H9 (cell line): Measurements from ENCODE around the gene MAP1LC3C. TPM values are rescaled to one million over a fixed set of nuclear protein-coding genes. Genes with fewer than 3 reads are reported as not detected.

Experiments
- DNase-seq: peaks from one replicate; pipeline ENCODE4 v3.0.0-alpha.2; 2017
- H2AFZ ChIP-seq: one replicate; pipeline ENCODE4 v1.6.1; 2013; ENCODE audit warnings: mild to moderate bottlenecking, low read length, control low read depth, moderate library complexity
- H2AK5ac ChIP-seq: 2 replicates; pipeline ENCODE4 v1.6.1; 2013; ENCODE audit warnings: low read length, control low read depth, mixed read lengths; ENCODE audit not compliant: insufficient read length
- H2BK120ac ChIP-seq: one replicate; pipeline ENCODE4 v1.6.1; 2013; ENCODE audit warnings: low read depth, mild to moderate bottlenecking, low read length, control low read depth, inconsistent platforms; ENCODE audit not compliant: poor library complexity, severe bottlenecking
- H2BK12ac ChIP-seq: 2 replicates; pipeline ENCODE4 v1.6.1; 2013; ENCODE audit warnings: low read length, control low read depth, mixed read lengths, low read depth; ENCODE audit not compliant: insufficient read length
- H2BK15ac ChIP-seq: 2 replicates; pipeline ENCODE4 v1.6.1; 2013; ENCODE audit warnings: low read depth, low read length, control low read depth
- H2BK20ac ChIP-seq: one replicate; pipeline ENCODE4 v1.6.1; 2013; ENCODE audit warnings: low read depth, mild to moderate bottlenecking, low read length, control low read depth, inconsistent platforms; ENCODE audit not compliant: poor library complexity, severe bottlenecking
- H2BK5ac ChIP-seq: 2 replicates; pipeline ENCODE4 v1.6.1; 2013; ENCODE audit warnings: low read length, control low read depth, mixed read lengths; ENCODE audit not compliant: insufficient read length
- H3K14ac ChIP-seq: 2 replicates; pipeline ENCODE4 v1.6.1; 2013; ENCODE audit warnings: low read length, control low read depth; ENCODE audit not compliant: insufficient read depth
- H3K18ac ChIP-seq: 2 replicates; pipeline ENCODE4 v1.6.1; 2013; ENCODE audit warnings: low read depth, mild to moderate bottlenecking, mixed read lengths, low read length, control low read depth; ENCODE audit not compliant: insufficient read length
- H3K23ac ChIP-seq: 2 replicates; pipeline ENCODE4 v1.6.1; 2013; ENCODE audit warnings: low read length, control low read depth, mixed read lengths, low read depth; ENCODE audit not compliant: insufficient read length
- H3K23me2 ChIP-seq: 2 replicates; pipeline ENCODE4 v1.6.1; 2013; ENCODE audit warnings: low read depth, mild to moderate bottlenecking, mixed read lengths, low read length, control low read depth; ENCODE audit not compliant: insufficient read length, poor library complexity, severe bottlenecking
- H3K27ac ChIP-seq: 2 replicates; pipeline ENCODE4 v1.5.1; 2013; ENCODE audit warnings: low read length, control low read depth, mixed read lengths, low read depth; ENCODE audit not compliant: insufficient read length
- H3K27me3 ChIP-seq: 2 replicates; pipeline ENCODE4 v1.6.1; 2013; ENCODE audit warnings: low read length, control low read depth, inconsistent platforms; ENCODE audit not compliant: insufficient read depth
- H3K4ac ChIP-seq: 2 replicates; pipeline ENCODE4 v1.6.1; 2013; ENCODE audit warnings: low read depth, mild to moderate bottlenecking, control low read depth, inconsistent platforms, low read length, moderate library complexity
- H3K4me1 ChIP-seq: 2 replicates; pipeline ENCODE4 v1.6.1; 2013; ENCODE audit warnings: low read length, control low read depth, inconsistent platforms; ENCODE audit not compliant: insufficient read depth
- H3K4me2 ChIP-seq: 2 replicates; pipeline ENCODE4 v1.6.1; 2013; ENCODE audit warnings: low read length, control low read depth, mixed read lengths; ENCODE audit not compliant: insufficient read length, insufficient read depth
- H3K56ac ChIP-seq: 2 replicates; pipeline ENCODE4 v1.6.1; 2013; ENCODE audit warnings: low read depth, mild to moderate bottlenecking, mixed read lengths, low read length, control low read depth; ENCODE audit not compliant: insufficient read length
- H3K79me1 ChIP-seq: 2 replicates; pipeline ENCODE4 v1.6.1; 2013; ENCODE audit warnings: low read depth, mild to moderate bottlenecking, moderate library complexity, low read length, control low read depth, inconsistent platforms; ENCODE audit not compliant: insufficient read depth, poor library complexity, severe bottlenecking
- H3K79me2 ChIP-seq: 2 replicates; pipeline ENCODE4 v1.6.1; 2013; ENCODE audit warnings: low read length, control low read depth, inconsistent platforms; ENCODE audit not compliant: insufficient read depth
- H3K9ac ChIP-seq: 2 replicates; pipeline ENCODE4 v1.6.1; 2013; ENCODE audit warnings: low read length, control low read depth, mixed read lengths; ENCODE audit not compliant: insufficient read length; ENCODE audit errors: extremely low read depth
- H3K9me3 ChIP-seq: one replicate; pipeline ENCODE4 v1.6.1; 2013; ENCODE audit warnings: low read depth, low read length, inconsistent platforms; ENCODE audit not compliant: control insufficient read depth
- H3T11ph ChIP-seq: one replicate; pipeline ENCODE4 v1.6.1; 2013; ENCODE audit warnings: mild to moderate bottlenecking, low read length, control low read depth, inconsistent platforms
- H4K20me1 ChIP-seq: one replicate; pipeline ENCODE4 v1.6.1; 2013; ENCODE audit not compliant: control insufficient read depth, insufficient read length, insufficient read depth
- H4K5ac ChIP-seq: 2 replicates; pipeline ENCODE4 v1.6.1; 2013; ENCODE audit warnings: low read depth, mild to moderate bottlenecking, mixed read lengths, low read length, control low read depth; ENCODE audit not compliant: insufficient read length
- H4K8ac ChIP-seq: replicated peaks from 2 replicates; pipeline ENCODE4 v1.6.1; 2013; ENCODE audit warnings: low read length, control low read depth, mixed read lengths, low read depth; ENCODE audit not compliant: insufficient read length
- H4K91ac ChIP-seq: 2 replicates; pipeline ENCODE4 v1.6.1; 2013; ENCODE audit warnings: low read depth, mild to moderate bottlenecking, moderate library complexity, mixed read lengths, low read length, control low read depth; ENCODE audit not compliant: insufficient read length
- H3K27ac Mint-ChIP-seq, 3 experiments: 2 replicates in 2 of 3; 3 replicates in 1 of 3; pipeline ENCODE4 v1.8.0; 2020 to 2021; ENCODE audit warnings: mixed read lengths in 3 of 3, mild to moderate bottlenecking in 1 of 3, moderate library complexity in 1 of 3
- H3K27me3 Mint-ChIP-seq: 2 replicates; pipeline ENCODE4 v1.8.0; 2021; ENCODE audit warnings: low read depth, mild to moderate bottlenecking, moderate library complexity, mixed read lengths
- H3K36me3 Mint-ChIP-seq, 3 experiments: 2 replicates in 2 of 3; 3 replicates in 1 of 3; pipeline ENCODE4 v1.8.0; 2020 to 2021; ENCODE audit warnings: low read depth in 3 of 3, mixed read lengths in 3 of 3; ENCODE audit not compliant: insufficient read depth in 1 of 3
- H3K4me1 Mint-ChIP-seq, 2 experiments: 2 replicates each; pipeline ENCODE4 v1.8.0; 2020; ENCODE audit warnings: mixed read lengths in 2 of 2
- H3K4me3 Mint-ChIP-seq, 2 experiments: 2 replicates in 1 of 2; 3 replicates in 1 of 2; pipeline ENCODE4 v1.8.0; 2020 to 2021; ENCODE audit warnings: mild to moderate bottlenecking in 2 of 2, mixed read lengths in 2 of 2, moderate library complexity in 1 of 2
- H3K9me3 Mint-ChIP-seq, 2 experiments: 2 replicates in 1 of 2; 3 replicates in 1 of 2; pipeline ENCODE4 v1.8.0; 2020; ENCODE audit warnings: mild to moderate bottlenecking in 2 of 2, mixed read lengths in 2 of 2, moderate library complexity in 1 of 2
- WGBS: extraction: QIAGEN DNeasy Blood & Tissue Kit; methylation state at CpG from one replicate; pipeline ENCODE4 v1.1.7; 2013; ENCODE audit warnings: missing lambda C conversion rate, low lambda C conversion rate, mixed read lengths; ENCODE audit not compliant: insufficient read length; ENCODE audit errors: extremely low coverage; 5-methylcytosine and 5-hydroxymethylcytosine counted together
- total RNA-seq: library from RNA; stranded (reverse); gene quantifications from 2 replicates; pipeline ENCODE4 v1.2.1, GENCODE V29; 2021
- TF ChIP-seq, protein P1 (sequence below): fragments of 200-600 bp; sonication (generic); conservative IDR thresholded peaks from 3 replicates; pipeline ENCODE4 v1.8.0; 2021; ENCODE audit warnings: antibody characterized with exemption, mild to moderate bottlenecking

Gene MAP1LC3C
- total RNA-seq, 1 experiment from 2014 or later = 3.6 TPM

DNA sequence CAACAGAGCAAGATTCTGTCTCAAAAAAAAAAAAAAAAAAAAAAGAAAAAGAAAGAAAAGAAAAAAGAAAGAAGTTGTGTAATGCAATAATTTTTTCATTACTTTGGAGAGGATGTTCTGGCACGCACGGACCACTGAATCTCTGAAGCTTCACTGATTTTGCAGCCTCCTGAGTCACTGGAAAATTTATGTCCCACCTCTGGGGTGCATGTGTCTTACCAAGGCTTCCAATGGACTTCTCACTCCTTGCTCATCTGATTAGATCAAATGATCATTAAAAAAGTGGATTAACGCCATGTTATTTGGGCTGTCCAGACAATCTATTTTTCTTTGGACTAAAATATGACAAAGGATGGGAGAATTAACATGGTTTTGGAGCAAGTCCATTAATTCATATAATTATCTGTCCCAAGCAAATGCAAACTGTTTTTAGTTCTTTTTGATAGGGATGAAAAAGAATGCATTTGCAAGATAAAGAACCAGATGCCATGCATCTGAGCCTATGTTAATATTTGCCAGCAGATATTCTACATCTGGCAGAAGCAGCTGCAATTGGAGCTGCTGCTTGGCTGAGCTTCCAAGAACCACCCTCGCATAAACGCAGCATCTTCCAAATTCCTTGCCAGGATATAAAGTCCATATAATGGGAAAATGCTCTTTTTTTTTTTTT, 10.1 kb upstream of the MAP1LC3C start:
- Histone ChIP-seq H3T11ph (no peak overlapping the region), H3K79me2 (no peaks in the 10 kb centered on the region), H4K8ac (no peak overlapping the region), H3K4ac (no peak overlapping the region), H2BK15ac (no peak overlapping the region), H3K14ac (no peak overlapping the region), H4K20me1 (no peaks in the 10 kb centered on the region), H4K5ac (no peak overlapping the region), H2AK5ac (no peak overlapping the region), H3K18ac (no peak overlapping the region), H3K79me1 (no peaks in the 10 kb centered on the region), H3K9me3 (no peaks in the 10 kb centered on the region), H3K9ac (no peak overlapping the region), H3K56ac (no peak overlapping the region), H2BK120ac (no peak overlapping the region), H3K27ac (no peak overlapping the region), H3K23ac (no peak overlapping the region), H4K91ac (no peak overlapping the region), H3K4me2 (no peak overlapping the region), H3K27me3 (no peaks in the 10 kb centered on the region), H3K23me2 (no peaks in the 10 kb centered on the region), H2BK12ac (no peak overlapping the region), H2AFZ (no peak overlapping the region), H2BK5ac (no peak overlapping the region), H2BK20ac (no peak overlapping the region), H3K4me1 (no peaks in the 10 kb centered on the region; the same call in 1 of the 2 replicates)
- no peaks in the 10 kb centered on the region; a peak in 1 of 7 replicates for H3K36me3 Mint-ChIP-seq
- TF ChIP-seq, protein P1, sequence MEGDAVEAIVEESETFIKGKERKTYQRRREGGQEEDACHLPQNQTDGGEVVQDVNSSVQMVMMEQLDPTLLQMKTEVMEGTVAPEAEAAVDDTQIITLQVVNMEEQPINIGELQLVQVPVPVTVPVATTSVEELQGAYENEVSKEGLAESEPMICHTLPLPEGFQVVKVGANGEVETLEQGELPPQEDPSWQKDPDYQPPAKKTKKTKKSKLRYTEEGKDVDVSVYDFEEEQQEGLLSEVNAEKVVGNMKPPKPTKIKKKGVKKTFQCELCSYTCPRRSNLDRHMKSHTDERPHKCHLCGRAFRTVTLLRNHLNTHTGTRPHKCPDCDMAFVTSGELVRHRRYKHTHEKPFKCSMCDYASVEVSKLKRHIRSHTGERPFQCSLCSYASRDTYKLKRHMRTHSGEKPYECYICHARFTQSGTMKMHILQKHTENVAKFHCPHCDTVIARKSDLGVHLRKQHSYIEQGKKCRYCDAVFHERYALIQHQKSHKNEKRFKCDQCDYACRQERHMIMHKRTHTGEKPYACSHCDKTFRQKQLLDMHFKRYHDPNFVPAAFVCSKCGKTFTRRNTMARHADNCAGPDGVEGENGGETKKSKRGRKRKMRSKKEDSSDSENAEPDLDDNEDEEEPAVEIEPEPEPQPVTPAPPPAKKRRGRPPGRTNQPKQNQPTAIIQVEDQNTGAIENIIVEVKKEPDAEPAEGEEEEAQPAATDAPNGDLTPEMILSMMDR = no peak
- H3K27ac Mint-ChIP-seq = peak overlapping the region in 1 of 3 experiments; percentile 80; a peak in 1 of 7 replicates
- no peak for DNase-seq
- WGBS = no CpG with 5 or more reads among the region's 5 CpGs
- H3K4me3 Mint-ChIP-seq = no peak overlapping the region
- no peaks in the 10 kb centered on the region for H3K27me3 Mint-ChIP-seq
- peaks cover 21 to 26% of the 10 kb centered on the region in 2 experiments for H3K4me1 Mint-ChIP-seq
- no peaks in the 10 kb centered on the region; a peak in 1 of 5 replicates for H3K9me3 Mint-ChIP-seq
